Prostate gland (tissue), 2 donors: ENCODE results near the gene PCDH9. TPM values are rescaled to one million over a fixed set of nuclear protein-coding genes. Genes with fewer than 3 reads are reported as not detected.
A peak's percentile ranks its signal among the peaks of the same experiment; 100 is the strongest.

ENCODE experiments used
- DNase-seq: peaks from one replicate; pipeline ENCODE4 v3.0.0-alpha.2; 2019; ENCODE audit warnings: low spot score
- H3K27ac ChIP-seq, 2 donors: fragments of 200-600 bp; sonication (generic); 2 replicates each; pipeline ENCODE4 v1.5.1; 2017 to 2019
- H3K27me3 ChIP-seq: fragments of 200-600 bp; sonication (generic); replicated peaks from 2 replicates; pipeline ENCODE4 v1.5.1; 2019; ENCODE audit not compliant: insufficient read depth
- H3K36me3 ChIP-seq, 2 donors: fragments of 200-600 bp; sonication (generic); 1 replicate in 1 of 2; 2 replicates in 1 of 2; pipeline versions ENCODE4 v1.5.1 to v1.8.1; 2017 to 2019
- H3K4me1 ChIP-seq: fragments of 200-600 bp; sonication (generic); replicated peaks from 2 replicates; pipeline ENCODE4 v1.5.1; 2019
- H3K4me3 ChIP-seq, 2 donors: fragments of 200-600 bp; sonication (generic); 2 replicates each; pipeline ENCODE4 v1.5.1; 2017 to 2019
- H3K9me3 ChIP-seq: fragments of 200-600 bp; sonication (generic); 2 replicates; pipeline ENCODE4 v1.5.1; 2017
- POLR2A ChIP-seq: fragments of 450-650 bp; IDR thresholded peaks from one replicate; pipeline ENCODE4 v1.6.1; 2016; ENCODE audit warnings: antibody characterized with exemption, mild to moderate bottlenecking
- POLR2AphosphoS5 ChIP-seq: sonication (generic); formaldehyde crosslinking; IDR thresholded peaks from one replicate; pipeline ENCODE4 v1.6.1; 2017; ENCODE audit warnings: antibody characterized with exemption
- WGBS: methylation state at CpG from one replicate; pipeline ENCODE4 v1.1.5; 2018; 5-methylcytosine and 5-hydroxymethylcytosine counted together
- intact Hi-C: fragments of 100-400 bp; cut with DNase I; formaldehyde crosslinking; loops from one replicate; pipeline ENCODE4 v1.14.2; 2022
- total RNA-seq, 2 donors: library from RNA; depleted of rRNA; stranded (reverse); fragments of >200 nt; gene quantifications; one replicate each; pipeline ENCODE4 v1.1.0, GENCODE V29; 2016
- TF ChIP-seq, protein P1 (sequence below), 4 experiments: fragments of 200-600 bp in 2 of 4; fragments of 450-650 bp in 2 of 4; sonication (generic) in 2 of 4; IDR thresholded peaks; 1 replicate in 3 of 4; 2 replicates in 1 of 4; pipeline ENCODE4 v1.5.1; 2016 to 2019; ENCODE audit warnings: antibody characterized with exemption in 4 of 4, mild to moderate bottlenecking in 2 of 4, moderate library complexity in 2 of 4

Gene PCDH9
- total RNA-seq, 2 donors from 2014 or later, result 1.8 to 5.5 TPM

DNA sequence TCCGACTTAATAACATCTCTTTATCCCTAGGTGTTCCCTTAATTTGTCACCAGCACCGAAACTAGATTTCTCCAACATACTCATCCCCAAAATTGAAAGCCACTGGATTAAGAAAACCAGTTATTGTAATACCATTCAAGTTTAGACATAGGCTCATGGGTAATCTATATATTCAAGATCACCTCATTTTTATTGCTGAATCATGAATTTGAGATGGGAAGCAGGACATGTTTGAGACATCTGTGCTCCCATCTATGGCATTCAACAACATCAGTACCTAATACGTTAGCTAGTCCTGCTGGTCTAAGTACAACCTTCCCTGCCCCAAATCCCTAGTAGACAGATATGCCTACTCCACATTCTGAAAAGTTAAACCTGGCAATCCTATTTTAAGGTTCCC lies 820.6 kb downstream of the PCDH9 start:
- Histone ChIP-seq H3K9me3 (no peaks in the 10 kb centered on the region), H3K4me1 (no peaks in the 10 kb centered on the region), H3K36me3 (no peaks in the 10 kb centered on the region), H3K27me3 (no peaks in the 10 kb centered on the region), H3K4me3 (no peak overlapping the region), H3K27ac (no peak overlapping the region)
- TF ChIP-seq, protein P1, sequence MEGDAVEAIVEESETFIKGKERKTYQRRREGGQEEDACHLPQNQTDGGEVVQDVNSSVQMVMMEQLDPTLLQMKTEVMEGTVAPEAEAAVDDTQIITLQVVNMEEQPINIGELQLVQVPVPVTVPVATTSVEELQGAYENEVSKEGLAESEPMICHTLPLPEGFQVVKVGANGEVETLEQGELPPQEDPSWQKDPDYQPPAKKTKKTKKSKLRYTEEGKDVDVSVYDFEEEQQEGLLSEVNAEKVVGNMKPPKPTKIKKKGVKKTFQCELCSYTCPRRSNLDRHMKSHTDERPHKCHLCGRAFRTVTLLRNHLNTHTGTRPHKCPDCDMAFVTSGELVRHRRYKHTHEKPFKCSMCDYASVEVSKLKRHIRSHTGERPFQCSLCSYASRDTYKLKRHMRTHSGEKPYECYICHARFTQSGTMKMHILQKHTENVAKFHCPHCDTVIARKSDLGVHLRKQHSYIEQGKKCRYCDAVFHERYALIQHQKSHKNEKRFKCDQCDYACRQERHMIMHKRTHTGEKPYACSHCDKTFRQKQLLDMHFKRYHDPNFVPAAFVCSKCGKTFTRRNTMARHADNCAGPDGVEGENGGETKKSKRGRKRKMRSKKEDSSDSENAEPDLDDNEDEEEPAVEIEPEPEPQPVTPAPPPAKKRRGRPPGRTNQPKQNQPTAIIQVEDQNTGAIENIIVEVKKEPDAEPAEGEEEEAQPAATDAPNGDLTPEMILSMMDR (IDR thresholded peaks at IDR 0.05), result no peak
- no peak for TF ChIP-seq POLR2AphosphoS5
- TF ChIP-seq POLR2A, result no peak
- WGBS, result 94% methylated on average over 3 of the region's 3 CpGs
- intact Hi-C loops, result no loop called here
- DNase-seq, result no peak

- DNase-seq, result no peak
- H3K27ac ChIP-seq, result no peak overlapping the region
- intact Hi-C loops, result no loop called here
- TF ChIP-seq POLR2A, result no peak
- TF ChIP-seq POLR2AphosphoS5, result no peak
- TF ChIP-seq, protein P1 (IDR thresholded peaks at IDR 0.05), result no peak
- no peaks in the 10 kb centered on the region for H3K36me3 ChIP-seq
- no peaks in the 10 kb centered on the region for H3K4me1 ChIP-seq
- H3K27me3 ChIP-seq, result no peaks in the 10 kb centered on the region
- H3K9me3 ChIP-seq, result no peaks in the 10 kb centered on the region
- no peak overlapping the region for H3K4me3 ChIP-seq
- WGBS, result 20% methylated on average over 4 of the region's 4 CpGs
Observed at GRCh38 chr13:66407128-66407527, 823.0 kb downstream of the PCDH9 start.

DNA sequence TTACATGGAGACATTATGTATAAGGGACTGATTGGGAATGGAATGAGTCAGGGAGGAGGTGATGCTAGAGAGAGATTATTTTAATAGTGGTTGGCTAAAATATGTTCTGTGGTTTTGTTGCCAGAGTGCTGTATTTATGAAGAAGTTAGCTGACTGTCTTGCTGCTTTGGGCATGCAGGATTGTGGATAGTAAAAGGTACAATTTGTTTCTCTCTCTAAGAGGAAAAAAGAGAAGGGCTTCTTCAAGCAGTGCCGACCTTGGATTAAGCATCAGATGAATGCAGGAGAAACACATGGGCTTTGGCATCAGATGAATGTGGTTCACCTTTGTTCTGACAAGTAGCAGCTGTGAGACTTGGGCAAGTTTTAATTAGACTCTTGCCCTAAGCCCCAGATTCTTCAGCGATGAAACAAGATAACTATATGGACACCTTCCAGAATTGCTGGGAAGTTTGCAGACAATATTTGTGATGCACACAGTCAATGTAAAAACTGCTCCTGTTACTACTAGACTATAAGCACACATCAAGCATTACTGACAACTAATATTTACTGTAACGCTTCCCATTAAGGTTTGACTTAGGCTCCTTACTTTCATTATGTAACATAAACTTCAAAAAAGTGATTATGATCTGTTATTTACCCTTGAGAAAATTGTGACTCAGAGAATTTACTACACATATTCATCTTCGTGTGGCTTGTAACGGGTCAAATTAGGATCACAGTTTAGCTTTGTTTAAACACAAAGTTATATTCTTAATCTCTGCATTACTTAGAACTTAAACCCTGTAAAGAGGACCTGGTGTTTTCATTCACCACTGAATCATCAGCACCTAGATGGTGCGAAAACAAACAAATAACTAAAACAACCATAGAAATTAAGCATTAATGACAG lies 824.0 kb downstream of the PCDH9 start:
- H3K4me3 ChIP-seq, result no peak overlapping the region
- H3K27me3 ChIP-seq, result no peaks in the 10 kb centered on the region
- TF ChIP-seq, protein P1 (IDR thresholded peaks at IDR 0.05), result no peak
- peak; percentile 40 for TF ChIP-seq POLR2AphosphoS5
- H3K36me3 ChIP-seq, result no peaks in the 10 kb centered on the region
- peak; percentile 16 for DNase-seq
- no peaks in the 10 kb centered on the region for H3K4me1 ChIP-seq
- intact Hi-C loops, result no loop called here
- no peaks in the 10 kb centered on the region for H3K9me3 ChIP-seq
- H3K27ac ChIP-seq, result no peak overlapping the region
- WGBS, result 29% methylated on average over 6 of the region's 6 CpGs

GRCh38 chr13:66402546-66402945 lies 827.6 kb downstream of the PCDH9 start:
- 89% methylated on average over 2 of the region's 2 CpGs for WGBS
- intact Hi-C loops, result no loop called here
- TF ChIP-seq POLR2A, result no peak
- TF ChIP-seq, protein P1 (IDR thresholded peaks at IDR 0.05), result no peak
- no peak for TF ChIP-seq POLR2AphosphoS5
- H3K4me3 ChIP-seq, result no peak overlapping the region
- no peak for DNase-seq
- H3K36me3 ChIP-seq, result no peaks in the 10 kb centered on the region
- H3K27me3 ChIP-seq, result no peaks in the 10 kb centered on the region
- H3K4me1 ChIP-seq, result no peaks in the 10 kb centered on the region
- no peak overlapping the region for H3K27ac ChIP-seq
- H3K9me3 ChIP-seq, result no peaks in the 10 kb centered on the region

GRCh38 chr13:66402066-66402465 lies 828.1 kb downstream of the PCDH9 start:
- intact Hi-C loops, result no loop called here
- DNase-seq, result no peak
- Histone ChIP-seq H3K4me1 (no peaks in the 10 kb centered on the region), H3K27me3 (no peaks in the 10 kb centered on the region), H3K4me3 (no peak overlapping the region), H3K27ac (no peak overlapping the region), H3K36me3 (no peaks in the 10 kb centered on the region), H3K9me3 (no peaks in the 10 kb centered on the region)
- no peak for TF ChIP-seq POLR2AphosphoS5
- TF ChIP-seq, protein P1 (IDR thresholded peaks at IDR 0.05), result no peak
- TF ChIP-seq POLR2A, result no peak
- WGBS, result 84% methylated on average over 1 of the region's 1 CpG
